HepG2 (cell line): Measurements from ENCODE around the gene TBC1D22A. TPM values are rescaled to one million over a fixed set of nuclear protein-coding genes. Genes with fewer than 3 reads are reported as not detected.

Source experiments
- ATAC-seq: fragments of 200-7000 bp; cut with Tn5 transposase; 3 replicates; pipeline ENCODE4 v1.9.1; 2020; ENCODE audit warnings: mild to moderate bottlenecking, moderate library complexity
- BruUV-seq: library from RNA; stranded (reverse); fragments of 400-500 nt; replicated peaks from 2 replicates; lab custom pipeline; 2021; lab: Mats Ljungman, UMichigan
- CTCF ChIA-PET: fragments of 300-600 bp; formaldehyde crosslinking; extraction: SDS; loops from one replicate; lab custom pipeline; 2021; ENCODE audit warnings: low total read pairs, inconsistent platforms, low intra/inter-chr PET ratio; lab: Yijun Ruan, JAX
- POLR2A ChIA-PET: fragments of 350-600 bp; sonication (Branson Sonifier 250); formaldehyde crosslinking; loops from one replicate; lab custom pipeline; 2020; ENCODE audit warnings: antibody characterized with exemption, inconsistent platforms; lab: Yijun Ruan, JAX
- DNase-seq: peaks from one replicate; pipeline ENCODE4 v3.0.0-alpha.2; 2015; ENCODE audit warnings: low spot score
- FAIRE-seq: peaks from 3 replicates; lab custom pipeline; 2011; peaks lifted over from hg19 to GRCh38; lab: Jason Lieb, UNC
- H2AFZ ChIP-seq: one replicate; pipeline ENCODE4 v1.6.1; 2011; ENCODE audit warnings: low read length, inconsistent platforms
- H3K27ac ChIP-seq: fragments of 300-600 bp; 3 replicates; pipeline ENCODE4 v1.8.0; 2011; ENCODE audit warnings: mixed run types, mild to moderate bottlenecking, mixed read lengths, low read length, inconsistent platforms; ENCODE audit not compliant: insufficient read depth; ENCODE audit errors: extremely low read length
- H3K27me3 ChIP-seq, 2 experiments: fragments of 200-600 bp in 1 of 2; 2 replicates in 1 of 2; 3 replicates in 1 of 2; pipeline versions ENCODE4 v1.6.0 to v1.8.0; 2011; ENCODE audit warnings: low read length in 2 of 2, mild to moderate bottlenecking in 2 of 2, moderate library complexity in 2 of 2, inconsistent platforms in 1 of 2; ENCODE audit not compliant: insufficient read depth in 2 of 2, control insufficient read depth in 1 of 2
- H3K36me3 ChIP-seq, 2 experiments: fragments of 200-600 bp in 1 of 2; replicated peaks in 1 of 2; 2 replicates in 1 of 2; 3 replicates in 1 of 2; pipeline versions ENCODE4 v1.5.1 to v1.8.0; 2011; ENCODE audit warnings: low read length in 2 of 2, inconsistent platforms in 1 of 2; ENCODE audit not compliant: insufficient read depth in 2 of 2, control insufficient read depth in 1 of 2
- H3K4me1 ChIP-seq: 2 replicates; pipeline ENCODE4 v1.5.1; 2012; ENCODE audit warnings: low read length, inconsistent platforms; ENCODE audit not compliant: insufficient read depth
- H3K4me2 ChIP-seq: 2 replicates; pipeline ENCODE4 v1.6.0; 2011; ENCODE audit warnings: low read depth, low read length, inconsistent platforms
- H3K4me3 ChIP-seq, 3 experiments: fragments of 200-600 bp in 1 of 3; sonication (generic), shearing (Covaris generic) in 1 of 3; replicated peaks in 1 of 3; 2 replicates each; pipeline ENCODE4 v1.5.1; 2011 to 2016; ENCODE audit warnings: low read length in 3 of 3, inconsistent platforms in 2 of 3, low read depth in 2 of 3, mild to moderate bottlenecking in 2 of 3, control low read depth in 1 of 3, mixed read lengths in 1 of 3; ENCODE audit not compliant: insufficient read depth in 1 of 3
- H3K79me2 ChIP-seq: one replicate; pipeline ENCODE4 v1.6.1; 2011; ENCODE audit warnings: low read length, inconsistent platforms; ENCODE audit not compliant: insufficient read depth
- H3K9ac ChIP-seq: 2 replicates; pipeline ENCODE4 v1.6.0; 2011; ENCODE audit warnings: mild to moderate bottlenecking, low read depth, low read length, inconsistent platforms; ENCODE audit not compliant: insufficient read depth
- H3K9me3 ChIP-seq: 2 replicates; pipeline ENCODE4 v1.5.1; 2012; ENCODE audit warnings: mild to moderate bottlenecking, low read length
- H4K20me1 ChIP-seq: 2 replicates; pipeline ENCODE4 v1.6.0; 2011; ENCODE audit warnings: inconsistent platforms, mild to moderate bottlenecking, low read length, moderate library complexity; ENCODE audit not compliant: insufficient read depth
- EP300 ChIP-seq, 3 experiments: sonication (generic) in 1 of 3; formaldehyde crosslinking in 1 of 3; IDR thresholded peaks; 2 replicates each; pipeline versions ENCODE4 v1.5.1 to v1.6.1; 2011 to 2020; ENCODE audit warnings: low read depth in 2 of 3, low read length in 2 of 3, borderline replicate concordance in 1 of 3, improper control_type of control experiment in 1 of 3, mild to moderate bottlenecking in 1 of 3, missing genetic modification reagents in 1 of 3, moderate library complexity in 1 of 3
- GATAD1 ChIP-seq: IDR thresholded peaks from 2 replicates; pipeline ENCODE4 v1.6.1; 2016; ENCODE audit warnings: missing genetic modification reagents, missing compliant biosample characterization
- MEIS1 ChIP-seq: sonication (generic); formaldehyde crosslinking; IDR thresholded peaks from 2 replicates; pipeline ENCODE4 v1.9.0; 2021; ENCODE audit warnings: mild to moderate bottlenecking, missing genetic modification reagents, moderate library complexity, borderline replicate concordance
- U2AF2 ChIP-seq: fragments of 200-400 bp; formaldehyde crosslinking; IDR thresholded peaks from 2 replicates; pipeline ENCODE4 v1.6.1; 2017; ENCODE audit warnings: low read depth, mild to moderate bottlenecking, low read length
- ZNF12 ChIP-seq: sonication (generic); formaldehyde crosslinking; IDR thresholded peaks from 2 replicates; pipeline ENCODE4 v1.5.0; 2020; ENCODE audit warnings: missing genetic modification reagents
- ZNF44 ChIP-seq: sonication (generic); formaldehyde crosslinking; IDR thresholded peaks from 2 replicates; pipeline ENCODE4 v1.5.1; 2020; ENCODE audit warnings: mild to moderate bottlenecking, missing genetic modification reagents
- ZNF564 ChIP-seq: sonication (generic); formaldehyde crosslinking; IDR thresholded peaks from 2 replicates; pipeline ENCODE4 v1.8.1; 2023; ENCODE audit warnings: mild to moderate bottlenecking, missing genetic modification reagents
- ZNF775 ChIP-seq: sonication (generic); formaldehyde crosslinking; IDR thresholded peaks from 2 replicates; pipeline ENCODE4 v1.4.0; 2020; ENCODE audit warnings: missing genetic modification reagents, mild to moderate bottlenecking, moderate library complexity, borderline replicate concordance
- ZNF850 ChIP-seq: sonication (generic); formaldehyde crosslinking; conservative IDR thresholded peaks from 2 replicates; pipeline ENCODE4 v1.9.0; 2021; ENCODE audit warnings: mild to moderate bottlenecking, missing genetic modification reagents
- ZSCAN25 ChIP-seq: sonication (generic); formaldehyde crosslinking; IDR thresholded peaks from 2 replicates; pipeline ENCODE4 v1.8.0; 2022; ENCODE audit warnings: mild to moderate bottlenecking, missing genetic modification reagents
- WGBS: methylation state at CpG from one replicate; pipeline ENCODE4 v1.1.6; 2017; ENCODE audit warnings: low lambda C conversion rate; 5-methylcytosine and 5-hydroxymethylcytosine counted together
- in situ Hi-C: cut with HindIII; loops from 2 replicates; pipeline ENCODE4 v1.10.0; 2017; ENCODE audit warnings: low pct_unique_long_range_greater_than_20kb; ENCODE audit not compliant: extremely low pct_ligation_motif_present
- intact Hi-C: fragments of 100-400 bp; cut with micrococcal nuclease; formaldehyde crosslinking; loops from one replicate; pipeline ENCODE4 v1.10.0; 2022; ENCODE audit not compliant: unreplicated experiment
- polyA plus RNA-seq, 8 experiments: library from polyadenylated mRNA; depleted of rRNA in 3 of 8; stranded (reverse) in 7 of 8; unstranded in 1 of 8; fragments of >200 nt; fragmentation: Illumina TruSeq in 4 of 8; extraction: Trizol in 4 of 8; gene quantifications; 2 replicates each; pipeline versions ENCODE4 v1.2.1 to v1.2.3, GENCODE V29; 2011 to 2016; ENCODE audit warnings: low read depth in 4 of 8, missing spikeins in 1 of 8, mixed read lengths in 1 of 8; ENCODE audit not compliant: insufficient read depth in 1 of 8
- total RNA-seq, 5 experiments: library from RNA; depleted of rRNA; stranded (reverse); fragments of >200 nt; fragmentation: Illumina TruSeq; extraction: Trizol; gene quantifications; 2 replicates each; pipeline ENCODE4 v1.2.3, GENCODE V29; 2016; ENCODE audit warnings: low read depth in 1 of 5
- TF ChIP-seq, protein P1 (sequence below): sonication (generic); formaldehyde crosslinking; IDR thresholded peaks from 2 replicates; pipeline ENCODE4 v1.4.0; 2020; ENCODE audit warnings: missing genetic modification reagents, mild to moderate bottlenecking, borderline replicate concordance
- TF ChIP-seq, protein P2 (sequence below): sonication (generic); formaldehyde crosslinking; IDR thresholded peaks from 2 replicates; pipeline ENCODE4 v1.5.0; 2020; ENCODE audit warnings: mild to moderate bottlenecking, missing genetic modification reagents
- TF ChIP-seq, protein P3 (sequence below): sonication (generic); formaldehyde crosslinking; IDR thresholded peaks from 2 replicates; pipeline ENCODE4 v1.8.1; 2023; ENCODE audit warnings: mild to moderate bottlenecking, inconsistent platforms, moderate library complexity, missing genetic modification reagents, borderline replicate concordance
- TF ChIP-seq, protein P4 (sequence below): sonication (generic); formaldehyde crosslinking; IDR thresholded peaks from 2 replicates; pipeline ENCODE4 v1.5.1; 2020; ENCODE audit warnings: mild to moderate bottlenecking, moderate library complexity, missing genetic modification reagents

TBC1D22A gene
- total and polyA plus RNA-seq, 2 of the 13 experiments (the other 11 are each of a cell fraction or from before 2014, with no cell fraction given), result 17.3 to 18.0 TPM

DNA sequence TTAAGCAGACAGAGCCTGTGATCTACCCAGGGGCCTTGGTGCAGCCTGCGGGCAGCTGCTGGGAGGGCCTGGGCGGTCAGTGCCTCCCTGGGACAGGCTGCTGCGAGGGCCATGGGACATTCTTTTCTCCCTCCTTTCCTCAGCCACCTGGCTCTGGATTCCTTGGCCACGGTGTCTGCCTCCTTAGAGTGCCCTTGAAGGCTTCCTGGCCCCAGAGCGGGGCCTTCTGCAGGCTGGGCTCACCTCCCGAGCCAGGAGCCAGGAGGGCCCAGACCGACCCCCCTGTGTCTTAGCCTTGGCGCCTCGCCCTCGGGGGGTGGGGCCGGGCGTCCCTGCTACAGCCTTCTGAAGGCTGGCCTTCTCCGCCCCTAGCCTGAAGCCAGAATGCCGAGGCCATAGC, 231.2 kb downstream of the TBC1D22A start (continued):
- TF ChIP-seq, protein P1, sequence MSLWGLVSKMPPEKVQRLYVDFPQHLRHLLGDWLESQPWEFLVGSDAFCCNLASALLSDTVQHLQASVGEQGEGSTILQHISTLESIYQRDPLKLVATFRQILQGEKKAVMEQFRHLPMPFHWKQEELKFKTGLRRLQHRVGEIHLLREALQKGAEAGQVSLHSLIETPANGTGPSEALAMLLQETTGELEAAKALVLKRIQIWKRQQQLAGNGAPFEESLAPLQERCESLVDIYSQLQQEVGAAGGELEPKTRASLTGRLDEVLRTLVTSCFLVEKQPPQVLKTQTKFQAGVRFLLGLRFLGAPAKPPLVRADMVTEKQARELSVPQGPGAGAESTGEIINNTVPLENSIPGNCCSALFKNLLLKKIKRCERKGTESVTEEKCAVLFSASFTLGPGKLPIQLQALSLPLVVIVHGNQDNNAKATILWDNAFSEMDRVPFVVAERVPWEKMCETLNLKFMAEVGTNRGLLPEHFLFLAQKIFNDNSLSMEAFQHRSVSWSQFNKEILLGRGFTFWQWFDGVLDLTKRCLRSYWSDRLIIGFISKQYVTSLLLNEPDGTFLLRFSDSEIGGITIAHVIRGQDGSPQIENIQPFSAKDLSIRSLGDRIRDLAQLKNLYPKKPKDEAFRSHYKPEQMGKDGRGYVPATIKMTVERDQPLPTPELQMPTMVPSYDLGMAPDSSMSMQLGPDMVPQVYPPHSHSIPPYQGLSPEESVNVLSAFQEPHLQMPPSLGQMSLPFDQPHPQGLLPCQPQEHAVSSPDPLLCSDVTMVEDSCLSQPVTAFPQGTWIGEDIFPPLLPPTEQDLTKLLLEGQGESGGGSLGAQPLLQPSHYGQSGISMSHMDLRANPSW (CRISPR knock-in tag), result no peak
- no peak for TF ChIP-seq ZSCAN25
- no peak for TF ChIP-seq GATAD1
- TF ChIP-seq MEIS1 (CRISPR knock-in tag), result no peak
- TF ChIP-seq, all 625 proteins: peak for 0

DNA sequence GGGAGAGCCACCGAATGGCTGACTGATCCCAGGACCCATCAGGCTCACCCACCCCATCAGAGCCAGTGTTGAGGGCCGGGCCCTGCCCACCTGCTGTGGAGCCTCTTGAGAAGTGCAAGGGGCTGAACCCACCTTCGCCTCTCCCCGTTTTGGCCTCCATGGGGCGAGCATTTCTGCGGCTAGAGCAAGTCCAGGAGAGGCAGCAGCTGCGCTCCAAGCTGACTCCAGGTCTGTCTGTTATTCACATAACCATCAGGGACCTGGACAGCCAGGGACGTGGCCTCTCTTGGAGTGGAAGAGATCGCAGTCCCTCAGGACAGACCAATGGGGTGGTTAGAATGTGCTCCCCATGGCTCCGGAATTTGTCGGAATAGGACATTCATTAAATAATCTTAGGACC, 231.8 kb downstream of the TBC1D22A start:
- FAIRE-seq (no peak), ATAC-seq (no peak), DNase-seq (no peak)
- H3K9me3 ChIP-seq, result no peaks in the 10 kb centered on the region
- H3K4me2 ChIP-seq, result no peak overlapping the region
- H3K36me3 ChIP-seq, result peaks cover 8 to 14% of the 10 kb centered on the region in 2 experiments; a peak in 4 of 5 replicates
- H3K4me3 ChIP-seq, result no peak overlapping the region
- CTCF ChIA-PET, result no interaction called here
- no peak overlapping the region for H3K27ac ChIP-seq
- no peak overlapping the region for H3K9ac ChIP-seq
- BruUV-seq, result no TSS peak
- intact Hi-C loops (no loop called here), in situ Hi-C loops (no loop called here)
- POLR2A ChIA-PET, result no interaction called here
- H3K27me3 ChIP-seq, result no peaks in the 10 kb centered on the region
- no peaks in the 10 kb centered on the region for H4K20me1 ChIP-seq
- no peaks in the 10 kb centered on the region for H3K4me1 ChIP-seq
- WGBS, result 81% methylated on average over 6 of the region's 11 CpGs
- H2AFZ ChIP-seq, result no peak overlapping the region
- H3K79me2 ChIP-seq, result no peaks in the 10 kb centered on the region
- TF ChIP-seq ZNF12 (CRISPR knock-in tag), result no peak
- TF ChIP-seq, protein P2, sequence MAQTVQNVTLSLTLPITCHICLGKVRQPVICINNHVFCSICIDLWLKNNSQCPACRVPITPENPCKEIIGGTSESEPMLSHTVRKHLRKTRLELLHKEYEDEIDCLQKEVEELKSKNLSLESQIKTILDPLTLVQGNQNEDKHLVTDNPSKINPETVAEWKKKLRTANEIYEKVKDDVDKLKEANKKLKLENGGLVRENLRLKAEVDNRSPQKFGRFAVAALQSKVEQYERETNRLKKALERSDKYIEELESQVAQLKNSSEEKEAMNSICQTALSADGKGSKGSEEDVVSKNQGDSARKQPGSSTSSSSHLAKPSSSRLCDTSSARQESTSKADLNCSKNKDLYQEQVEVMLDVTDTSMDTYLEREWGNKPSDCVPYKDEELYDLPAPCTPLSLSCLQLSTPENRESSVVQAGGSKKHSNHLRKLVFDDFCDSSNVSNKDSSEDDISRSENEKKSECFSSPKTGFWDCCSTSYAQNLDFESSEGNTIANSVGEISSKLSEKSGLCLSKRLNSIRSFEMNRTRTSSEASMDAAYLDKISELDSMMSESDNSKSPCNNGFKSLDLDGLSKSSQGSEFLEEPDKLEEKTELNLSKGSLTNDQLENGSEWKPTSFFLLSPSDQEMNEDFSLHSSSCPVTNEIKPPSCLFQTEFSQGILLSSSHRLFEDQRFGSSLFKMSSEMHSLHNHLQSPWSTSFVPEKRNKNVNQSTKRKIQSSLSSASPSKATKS (CRISPR knock-in tag), result no peak
- TF ChIP-seq ZNF44 (CRISPR knock-in tag), result no peak
- no peak for TF ChIP-seq ZNF564 (CRISPR knock-in tag)
- TF ChIP-seq, protein P3, sequence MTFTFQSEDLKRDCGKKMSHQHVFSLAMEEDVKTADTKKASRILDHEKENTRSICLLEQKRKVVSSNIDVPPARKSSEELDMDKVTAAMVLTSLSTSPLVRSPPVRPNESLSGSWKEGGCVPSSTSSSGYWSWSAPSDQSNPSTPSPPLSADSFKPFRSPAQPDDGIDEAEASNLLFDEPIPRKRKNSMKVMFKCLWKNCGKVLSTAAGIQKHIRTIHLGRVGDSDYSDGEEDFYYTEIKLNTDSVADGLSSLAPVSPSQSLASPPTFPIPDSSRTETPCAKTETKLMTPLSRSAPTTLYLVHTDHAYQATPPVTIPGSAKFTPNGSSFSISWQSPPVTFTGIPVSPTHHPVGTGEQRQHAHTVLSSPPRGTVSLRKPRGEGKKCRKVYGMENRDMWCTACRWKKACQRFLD (CRISPR knock-in tag), result no peak
- TF ChIP-seq U2AF2, result no peak
- TF ChIP-seq ZNF850 (CRISPR knock-in tag), result no peak
- no peak for TF ChIP-seq ZNF775 (CRISPR knock-in tag)
- TF ChIP-seq, protein P4, sequence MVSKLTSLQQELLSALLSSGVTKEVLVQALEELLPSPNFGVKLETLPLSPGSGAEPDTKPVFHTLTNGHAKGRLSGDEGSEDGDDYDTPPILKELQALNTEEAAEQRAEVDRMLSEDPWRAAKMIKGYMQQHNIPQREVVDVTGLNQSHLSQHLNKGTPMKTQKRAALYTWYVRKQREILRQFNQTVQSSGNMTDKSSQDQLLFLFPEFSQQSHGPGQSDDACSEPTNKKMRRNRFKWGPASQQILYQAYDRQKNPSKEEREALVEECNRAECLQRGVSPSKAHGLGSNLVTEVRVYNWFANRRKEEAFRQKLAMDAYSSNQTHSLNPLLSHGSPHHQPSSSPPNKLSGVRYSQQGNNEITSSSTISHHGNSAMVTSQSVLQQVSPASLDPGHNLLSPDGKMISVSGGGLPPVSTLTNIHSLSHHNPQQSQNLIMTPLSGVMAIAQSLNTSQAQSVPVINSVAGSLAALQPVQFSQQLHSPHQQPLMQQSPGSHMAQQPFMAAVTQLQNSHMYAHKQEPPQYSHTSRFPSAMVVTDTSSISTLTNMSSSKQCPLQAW (CRISPR knock-in tag), result no peak
- TF ChIP-seq EP300 (IDR thresholded peaks at IDR 0.05; ENCODE audit: low read depth in 2 of 2, low read length in 2 of 2), result no peak
- TF ChIP-seq EP300 (CRISPR knock-in tag; IDR thresholded peaks at IDR 0.05; ENCODE audit: borderline replicate concordance), result no peak
